Neuron (in vitro differentiated cells): Measurements from ENCODE around the gene MSL3B.
"Not testable (repeated sequence)": the region's sequence is repeated elsewhere in the genome, so short reads cannot be mapped to it uniquely, and the experiment has no call there.

Experiments used
- H2AFZ ChIP-seq: one replicate; pipeline ENCODE4 v1.6.1; 2013; ENCODE audit warnings: low read depth, mild to moderate bottlenecking, inconsistent platforms, low read length, moderate library complexity
- H3K27me3 ChIP-seq: one replicate; pipeline ENCODE4 v1.6.1; 2013; ENCODE audit warnings: low read length; ENCODE audit not compliant: insufficient read depth
- H3K36me3 ChIP-seq: one replicate; pipeline ENCODE4 v1.6.1; 2013; ENCODE audit warnings: low read length; ENCODE audit not compliant: insufficient read depth
- H3K4me1 ChIP-seq: one replicate; pipeline ENCODE4 v1.6.1; 2013; ENCODE audit warnings: low read length; ENCODE audit not compliant: insufficient read depth
- H3K4me3 ChIP-seq: 2 replicates; pipeline ENCODE4 v1.5.1; 2013; ENCODE audit warnings: mild to moderate bottlenecking, low read length, moderate library complexity
- H3K9me3 ChIP-seq: one replicate; pipeline ENCODE4 v1.6.1; 2013; ENCODE audit warnings: low read length

The MSL3B gene

DNA sequence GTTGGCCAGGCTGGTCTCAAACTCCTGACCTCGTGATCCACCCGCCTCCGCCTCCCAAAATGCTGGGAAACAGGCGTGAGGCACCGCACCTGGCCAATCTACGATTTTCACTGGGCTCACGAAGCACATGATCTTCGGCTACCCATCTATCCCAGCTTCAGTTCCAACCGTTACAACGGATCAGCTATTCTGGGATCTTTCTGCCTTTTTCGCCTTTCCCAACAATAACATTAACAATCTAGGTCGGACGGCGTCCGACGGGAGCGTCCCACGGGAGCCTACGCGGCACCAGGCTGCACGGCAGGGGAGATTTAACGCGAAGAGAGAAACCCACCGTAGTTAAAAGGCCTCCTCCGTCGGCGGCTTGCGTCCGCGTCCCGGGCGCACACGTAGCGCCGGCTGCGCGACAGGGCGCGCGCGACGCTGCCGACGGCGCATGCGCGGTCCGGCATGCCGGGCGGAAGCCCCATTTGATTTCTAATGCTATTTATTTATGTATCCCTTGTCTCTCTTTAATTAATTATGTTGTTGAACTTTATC, at the start of gene MSL3B:
Gene MSL3B, minus strand, starts transcription at position 394 of the 540 bp plus-strand sequence.
- Histone ChIP-seq H2AFZ (no peak within 1 kb of the TSS), H3K4me1 (no peaks in the 10 kb centered on the region), H3K9me3 (peaks cover 1% of the 10 kb centered on the region)

DNA sequence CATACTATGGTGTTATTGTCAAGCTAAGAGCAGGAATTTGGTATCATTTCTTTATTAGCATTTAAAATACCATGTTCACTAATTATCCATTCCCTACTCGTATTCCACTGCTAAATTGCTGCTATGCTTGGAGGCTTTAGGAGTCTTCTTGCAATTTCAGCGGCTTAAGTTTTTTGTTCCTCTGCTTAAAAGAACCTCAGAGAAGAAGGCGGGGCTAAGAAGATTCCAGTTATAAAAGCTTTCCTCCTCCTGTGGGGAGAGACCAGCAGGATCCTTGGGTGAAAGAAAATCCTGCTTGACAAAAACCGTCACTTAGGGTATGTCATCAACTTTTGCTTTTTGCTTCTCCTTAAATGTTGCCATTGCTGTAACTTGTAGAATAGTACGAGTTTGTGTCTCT, 48.9 kb upstream of the MSL3B start, which contains the start of gene TRPM8:
Gene TRPM8, plus strand, starts transcription at position 258 of the 400 bp plus-strand sequence. CDS start 9,165 bp downstream, outside the sequence.
- no peaks in the 10 kb centered on the region for H3K9me3 ChIP-seq
- H3K27me3 ChIP-seq, result no peaks in the 10 kb centered on the region
- H3K4me3 ChIP-seq, result no peak within 1 kb of the TSS
- peaks cover 5% of the 10 kb centered on the region for H3K4me1 ChIP-seq
- H3K36me3 ChIP-seq, result no peaks in the 10 kb centered on the region
- no peak within 1 kb of the TSS for H2AFZ ChIP-seq

More for the DNA sequence above, at the start of gene MSL3B:
- Histone ChIP-seq H3K27me3 (peaks cover 2% of the 10 kb centered on the region), H3K4me3 (no peak within 1 kb of the TSS), H3K36me3 (no peaks in the 10 kb centered on the region)

DNA sequence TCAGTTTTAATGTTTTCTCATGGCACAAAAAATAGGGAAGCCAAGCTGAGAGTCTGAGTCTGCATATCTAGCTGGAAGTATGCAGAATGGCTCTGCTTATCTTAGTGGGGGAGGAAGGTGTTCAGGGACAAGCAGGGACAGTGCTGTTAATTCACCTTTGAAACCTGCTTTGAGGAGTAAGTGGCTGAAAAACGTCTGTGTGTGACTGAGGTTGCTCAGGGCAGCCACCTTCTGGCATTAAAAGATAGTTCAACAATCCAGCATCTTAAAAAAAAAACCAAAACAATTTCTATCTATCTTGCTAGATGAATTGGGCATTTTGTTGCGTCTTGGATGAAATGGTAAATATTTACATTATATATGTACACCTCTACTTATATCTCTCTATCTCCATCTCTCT, 46.9 kb upstream of the MSL3B start:
- H3K27me3 ChIP-seq, result no peaks in the 10 kb centered on the region
- peaks cover 5% of the 10 kb centered on the region for H3K4me1 ChIP-seq
- no peaks in the 10 kb centered on the region for H3K36me3 ChIP-seq
- H3K9me3 ChIP-seq, result no peaks in the 10 kb centered on the region
- no peak overlapping the region for H2AFZ ChIP-seq
- no peak overlapping the region for H3K4me3 ChIP-seq

DNA sequence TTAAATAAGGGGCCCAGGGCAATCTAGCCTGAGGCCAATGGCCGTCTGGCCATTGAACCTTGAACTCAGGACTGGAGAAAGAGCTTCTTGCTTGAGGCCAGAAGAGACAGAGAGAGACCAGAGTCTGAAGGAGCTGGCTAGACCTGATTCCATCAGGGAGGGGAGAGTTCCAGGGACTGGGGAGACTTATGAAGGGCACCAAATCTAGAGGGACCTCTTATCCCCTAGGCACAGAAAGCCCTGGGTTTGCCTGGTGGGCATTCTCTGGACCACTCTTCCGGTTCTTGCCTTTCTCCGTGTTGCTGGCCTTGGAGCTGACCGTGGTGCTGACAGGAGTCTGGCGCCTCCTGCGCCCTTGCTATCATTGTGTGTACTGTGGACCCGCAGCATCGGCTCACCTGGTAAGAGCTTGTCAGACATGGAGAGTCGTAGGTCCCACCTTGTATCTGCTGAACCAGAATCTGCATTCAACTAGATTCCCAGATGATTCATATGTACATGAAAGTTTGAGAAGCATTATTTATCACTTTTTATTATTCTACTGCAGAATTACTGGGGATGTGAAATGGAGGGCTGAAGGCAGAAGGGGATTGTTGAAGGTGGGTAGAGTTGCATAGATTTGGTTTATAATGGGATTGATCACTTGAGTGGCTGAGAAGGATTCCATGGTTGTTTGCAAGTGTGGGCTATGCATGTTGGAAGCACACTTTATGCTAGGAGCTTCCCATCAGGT, 44.7 kb upstream of the MSL3B start:
- Histone ChIP-seq H3K4me3 (no peak overlapping the region), H3K4me1 (peaks cover 5% of the 10 kb centered on the region), H3K36me3 (no peaks in the 10 kb centered on the region), H3K27me3 (no peaks in the 10 kb centered on the region), H3K9me3 (no peaks in the 10 kb centered on the region), H2AFZ (no peak overlapping the region)

DNA sequence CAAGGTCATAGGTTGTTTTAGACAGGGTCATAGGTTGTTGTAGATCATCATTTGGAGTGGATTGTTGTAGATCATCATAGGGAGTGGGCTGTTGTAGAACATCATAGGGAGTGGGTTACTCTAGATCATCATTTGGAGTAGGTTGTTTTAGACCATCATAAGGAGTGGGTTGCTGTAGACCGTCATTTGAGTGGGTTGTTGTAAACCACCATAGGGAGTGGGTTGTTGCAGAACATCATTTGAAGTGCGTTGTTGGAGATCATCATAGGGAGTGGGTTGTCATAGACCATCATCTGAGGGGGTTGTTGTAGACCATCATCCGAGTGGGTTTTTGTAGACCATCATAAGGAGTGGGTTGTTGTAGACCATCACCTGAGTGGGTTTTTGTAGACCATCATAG, 39.4 kb upstream of the MSL3B start:
- no peak overlapping the region for H3K4me3 ChIP-seq
- H2AFZ ChIP-seq, result no peak overlapping the region
- no peaks in the 10 kb centered on the region for H3K27me3 ChIP-seq

DNA sequence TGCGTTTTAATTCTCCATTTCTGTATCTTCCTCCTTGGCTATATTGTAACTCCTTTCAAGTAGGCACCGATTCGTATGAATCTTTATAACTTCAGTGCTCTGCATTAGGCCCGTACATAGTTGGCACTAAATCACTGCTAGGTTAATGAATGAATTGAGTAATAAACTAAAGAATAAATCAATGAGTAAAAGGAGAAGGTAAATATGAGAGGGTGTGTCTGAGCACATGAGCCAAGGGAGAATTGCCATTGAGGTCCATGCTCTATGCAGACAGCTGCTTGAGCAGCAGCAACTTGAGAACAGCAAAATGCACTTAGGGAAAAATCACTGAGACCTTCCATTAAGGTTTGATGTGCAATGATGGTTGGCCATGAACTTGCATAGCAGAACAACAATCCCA, 37.8 kb upstream of the MSL3B start:
- Histone ChIP-seq H3K36me3 (no peaks in the 10 kb centered on the region), H2AFZ (no peak overlapping the region), H3K9me3 (no peaks in the 10 kb centered on the region), H3K27me3 (no peaks in the 10 kb centered on the region), H3K4me1 (no peaks in the 10 kb centered on the region), H3K4me3 (no peak overlapping the region)

More for the DNA sequence above, 39.4 kb upstream of the MSL3B start:
- Histone ChIP-seq H3K36me3 (no peaks in the 10 kb centered on the region), H3K4me1 (no peaks in the 10 kb centered on the region), H3K9me3 (no peaks in the 10 kb centered on the region)

DNA sequence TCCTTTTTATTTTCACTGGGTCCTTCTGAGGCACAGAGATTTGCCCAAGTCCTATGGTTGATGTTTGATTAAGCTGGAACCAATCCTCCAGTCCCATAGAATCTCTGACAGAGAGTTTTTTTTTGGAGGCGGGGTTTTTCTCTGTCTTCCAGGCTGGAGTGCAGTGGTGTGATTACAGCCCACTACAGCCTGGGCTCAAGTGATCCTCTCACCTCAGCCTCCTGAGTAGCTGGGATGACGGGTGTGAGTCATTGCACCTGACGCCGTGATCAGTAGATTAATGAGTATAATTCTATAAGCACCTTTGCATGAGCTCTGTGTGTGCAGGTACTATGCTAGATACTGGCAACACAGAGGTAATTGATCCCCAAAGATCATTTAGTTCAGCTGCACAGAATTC, 33.7 kb upstream of the MSL3B start:
- no peaks in the 10 kb centered on the region for H3K27me3 ChIP-seq
- H3K9me3 ChIP-seq, result no peaks in the 10 kb centered on the region
- no peaks in the 10 kb centered on the region for H3K4me1 ChIP-seq
- no peaks in the 10 kb centered on the region for H3K36me3 ChIP-seq
- H2AFZ ChIP-seq, result no peak overlapping the region
- H3K4me3 ChIP-seq, result no peak overlapping the region

DNA sequence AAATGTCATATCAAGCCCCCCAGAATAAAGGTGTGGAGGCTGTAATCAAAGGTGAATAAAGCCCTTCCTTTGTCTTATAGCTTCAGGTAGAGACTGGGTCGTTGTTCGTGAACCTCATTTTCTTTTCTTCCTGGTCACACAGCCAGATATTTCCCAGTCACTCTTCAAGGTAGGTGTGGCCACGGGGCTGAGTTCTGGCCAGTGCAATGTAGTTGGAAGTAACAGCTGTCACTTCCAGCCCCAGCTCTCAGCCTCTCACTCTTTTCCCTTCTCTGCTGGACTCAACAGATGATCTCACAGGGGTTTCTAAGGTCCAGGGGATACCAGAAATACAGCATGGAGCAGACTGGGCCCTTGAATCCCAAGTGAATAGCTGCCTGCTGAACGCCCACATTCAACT, 33.2 kb upstream of the MSL3B start:
- Histone ChIP-seq H2AFZ (no peak overlapping the region), H3K9me3 (no peaks in the 10 kb centered on the region), H3K4me3 (no peak overlapping the region), H3K27me3 (no peaks in the 10 kb centered on the region), H3K36me3 (no peaks in the 10 kb centered on the region), H3K4me1 (no peaks in the 10 kb centered on the region)

DNA sequence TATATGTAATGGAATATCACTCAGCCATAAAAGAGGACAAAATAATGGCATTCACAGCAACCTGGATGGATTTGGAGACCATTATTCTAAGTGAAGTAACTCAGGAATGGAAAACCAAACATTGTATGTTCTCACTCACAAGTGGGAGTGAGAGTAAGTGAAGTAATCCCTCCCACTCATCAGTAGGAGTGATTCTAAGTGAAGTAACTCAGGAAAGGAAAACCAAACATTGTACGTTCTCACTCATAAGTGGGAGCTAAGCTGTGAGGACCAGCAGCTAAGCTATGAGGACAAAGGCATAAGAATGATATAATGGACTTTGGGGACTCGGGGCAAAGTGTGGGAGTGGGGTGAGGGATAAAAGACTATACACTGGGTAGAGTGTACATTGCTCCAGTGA, 28.1 kb upstream of the MSL3B start:
- not testable (repeated sequence) for H3K9me3 ChIP-seq, H3K4me1 ChIP-seq, H3K36me3 ChIP-seq, H2AFZ ChIP-seq, H3K27me3 ChIP-seq, H3K4me3 ChIP-seq

DNA sequence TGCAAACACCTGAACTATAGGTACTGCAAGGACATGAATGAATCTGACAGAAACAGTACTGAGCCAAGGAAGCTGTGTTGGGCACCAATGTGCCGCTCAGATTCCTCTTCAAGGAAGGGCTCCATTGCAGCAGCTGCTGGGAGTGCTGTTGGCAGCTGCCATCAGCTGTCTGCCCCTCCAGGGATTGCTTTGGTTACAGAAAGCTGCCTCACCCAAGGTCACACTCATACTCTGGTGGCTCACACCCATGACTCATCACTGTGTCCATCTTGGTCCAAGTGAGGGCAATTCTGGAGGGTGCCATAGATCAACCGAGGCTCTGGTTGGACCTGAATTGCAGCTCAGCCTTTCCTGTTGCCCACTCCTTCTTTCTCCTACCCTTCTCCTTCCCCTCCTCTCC, 24.6 kb upstream of the MSL3B start:
- H3K4me3 ChIP-seq, result no peak overlapping the region
- H3K9me3 ChIP-seq, result no peaks in the 10 kb centered on the region
- H3K27me3 ChIP-seq, result no peaks in the 10 kb centered on the region
- H3K36me3 ChIP-seq, result no peaks in the 10 kb centered on the region
- no peaks in the 10 kb centered on the region for H3K4me1 ChIP-seq
- no peak overlapping the region for H2AFZ ChIP-seq

DNA sequence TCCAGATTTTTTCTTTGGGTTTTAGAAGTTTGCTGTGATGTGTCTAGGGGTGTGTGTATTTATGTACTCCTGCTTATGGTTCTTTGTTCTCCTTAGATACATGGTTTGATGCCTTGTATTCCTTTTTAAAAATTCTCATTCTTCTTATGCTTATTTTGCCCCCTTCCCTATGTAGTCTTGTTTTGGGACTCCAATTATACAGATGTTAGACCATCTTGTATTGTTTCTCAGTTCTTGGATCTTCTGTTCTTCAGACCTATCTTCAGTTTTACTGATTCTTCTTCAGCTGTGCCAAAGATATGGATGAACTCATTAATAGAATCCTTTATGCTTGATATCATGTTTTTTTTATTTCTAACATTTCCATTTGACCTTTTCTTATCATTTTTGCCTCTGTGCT, 14.2 kb upstream of the MSL3B start:
- Histone ChIP-seq H3K4me1 (no peaks in the 10 kb centered on the region), H3K4me3 (no peak overlapping the region), H3K27me3 (no peaks in the 10 kb centered on the region), H3K9me3 (peaks cover 6% of the 10 kb centered on the region), H2AFZ (no peak overlapping the region), H3K36me3 (no peaks in the 10 kb centered on the region)

DNA sequence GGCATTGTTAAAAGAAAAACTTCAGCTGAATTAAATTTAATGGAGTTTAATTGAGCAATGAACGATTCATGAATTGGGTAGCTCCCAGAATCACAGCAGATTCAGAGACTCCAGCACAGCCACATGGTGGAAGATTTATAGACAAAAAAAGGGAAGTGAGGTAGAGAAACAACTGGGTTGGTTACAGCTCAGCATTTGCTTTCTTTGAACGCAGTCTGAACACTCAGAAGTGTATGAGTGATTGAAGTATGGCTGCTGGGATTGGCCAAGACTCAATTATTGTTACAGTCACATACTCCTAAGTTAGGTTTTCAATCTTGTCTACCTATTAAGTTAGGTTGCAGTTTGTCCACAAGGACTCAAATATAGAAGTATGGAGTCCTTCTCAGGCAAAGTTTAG, 3.9 kb upstream of the MSL3B start:
- H3K36me3 ChIP-seq, H3K27me3 ChIP-seq, H2AFZ ChIP-seq, H3K4me1 ChIP-seq, H3K9me3 ChIP-seq, H3K4me3 ChIP-seq: not testable (repeated sequence)

DNA sequence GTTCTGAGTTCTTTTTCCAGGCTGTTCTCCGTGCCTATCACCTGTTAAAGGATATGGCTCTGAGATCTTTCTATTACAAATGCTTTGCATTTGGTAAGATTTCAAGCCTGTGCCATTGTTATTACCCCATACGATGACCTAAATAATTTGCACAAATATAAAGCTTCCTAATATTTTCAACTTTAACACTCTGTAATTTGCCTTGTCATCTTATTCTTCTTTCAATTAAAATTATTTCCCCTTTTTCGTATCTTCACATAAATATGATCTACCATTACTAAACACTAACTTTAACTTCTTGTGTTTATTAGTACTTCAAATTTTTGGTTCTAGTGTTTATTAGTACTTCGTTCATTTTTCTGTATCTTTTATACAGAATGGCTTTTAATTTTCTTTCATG, 3.2 kb upstream of the MSL3B start:
- no peaks in the 10 kb centered on the region for H3K36me3 ChIP-seq
- H3K9me3 ChIP-seq, result peaks cover 1% of the 10 kb centered on the region
- no peaks in the 10 kb centered on the region for H3K4me1 ChIP-seq
- H2AFZ ChIP-seq, result no peak overlapping the region
- H3K27me3 ChIP-seq, result peaks cover 2% of the 10 kb centered on the region
- H3K4me3 ChIP-seq, result no peak overlapping the region

DNA sequence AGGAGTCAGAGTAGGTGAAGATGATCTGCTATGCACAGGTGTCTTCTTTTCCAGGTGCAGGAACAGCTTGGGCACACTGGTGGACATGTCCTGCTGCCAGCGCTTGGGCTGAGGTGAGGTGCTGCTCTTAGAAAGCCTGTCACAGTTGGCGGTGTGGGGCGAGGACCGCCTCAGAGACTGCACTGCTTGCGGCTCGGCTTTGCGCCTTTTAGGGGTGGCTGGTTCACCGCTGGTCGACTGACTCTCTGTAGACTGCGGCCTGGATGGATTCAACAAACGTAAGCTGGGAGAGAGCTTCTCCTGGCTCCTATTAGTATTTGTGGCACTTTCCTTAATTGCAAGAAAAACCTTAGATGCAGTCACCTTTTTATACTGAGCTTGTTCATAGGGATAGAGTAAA, 1.7 kb downstream of the MSL3B start:
- Histone ChIP-seq H3K36me3 (no peaks in the 10 kb centered on the region), H3K4me1 (peaks cover 3% of the 10 kb centered on the region), H2AFZ (no peak overlapping the region), H3K9me3 (peaks cover 1% of the 10 kb centered on the region), H3K4me3 (no peak overlapping the region), H3K27me3 (peaks cover 2% of the 10 kb centered on the region)
